HG03064 (cell line): ENCODE results near the gene CCDC116.
A peak's percentile ranks its signal among the peaks of the same experiment; 100 is the strongest.

Experiments
- ATAC-seq: cut with Tn5 transposase; IDR thresholded peaks from one replicate; pipeline ENCODE4 v1.9.1; 2021; ENCODE audit warnings: low read depth; ENCODE audit not compliant: unreplicated experiment

CCDC116 gene

DNA sequence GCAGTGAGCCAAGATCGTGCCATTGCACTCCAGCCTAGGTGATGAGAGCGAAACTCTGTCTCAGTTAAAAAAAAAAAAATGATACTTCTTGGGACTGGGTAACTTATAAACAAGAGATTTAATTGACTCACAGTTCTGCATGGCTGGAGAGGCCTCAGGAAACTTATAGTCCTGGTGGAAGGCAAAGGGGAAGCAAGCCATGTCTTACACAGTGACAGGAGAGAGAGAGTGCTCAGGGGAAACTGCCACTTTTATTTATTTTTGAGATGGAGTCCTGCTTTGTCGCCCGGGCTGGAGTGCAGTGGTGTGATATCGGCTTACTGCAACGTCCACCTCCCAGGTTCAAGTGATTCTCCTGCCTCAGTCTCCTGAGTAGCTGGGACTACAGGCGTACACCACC lies 17.7 kb downstream of the CCDC116 start:
- ATAC-seq, result no peak

DNA sequence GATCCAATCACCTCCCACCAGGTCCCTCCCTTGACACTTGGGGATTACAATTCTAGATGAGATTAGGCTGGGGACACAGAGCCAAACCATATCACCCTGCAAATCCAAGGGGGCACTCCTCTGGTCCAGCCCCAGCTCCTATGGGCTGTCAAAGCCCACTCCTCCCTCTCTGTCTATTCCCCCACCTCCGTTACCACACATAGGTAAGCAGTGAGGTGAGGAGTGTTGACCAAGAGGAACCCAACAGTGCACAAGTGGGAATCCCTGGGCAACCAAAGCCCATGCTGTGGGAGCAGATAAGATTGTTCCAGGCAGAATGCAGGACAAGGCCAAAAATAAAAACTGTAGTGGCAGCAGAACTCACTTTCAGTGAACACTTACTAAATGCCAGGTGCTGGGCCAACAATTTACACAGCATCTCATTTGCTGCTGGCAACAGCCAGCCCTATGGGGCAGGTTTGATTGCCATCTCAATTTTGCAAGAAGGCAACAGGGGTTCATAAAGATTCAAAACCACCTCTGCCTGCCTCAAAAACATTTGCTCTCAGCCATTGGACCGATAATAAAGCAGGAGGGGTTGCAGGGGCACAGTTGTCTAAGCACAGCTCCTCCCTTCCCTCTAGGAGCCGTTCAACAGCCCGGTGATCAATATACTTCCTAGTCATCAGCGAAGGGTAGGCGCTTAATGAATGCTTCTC lies 18.4 kb downstream of the CCDC116 start:
- ATAC-seq, result peak; percentile 7

DNA sequence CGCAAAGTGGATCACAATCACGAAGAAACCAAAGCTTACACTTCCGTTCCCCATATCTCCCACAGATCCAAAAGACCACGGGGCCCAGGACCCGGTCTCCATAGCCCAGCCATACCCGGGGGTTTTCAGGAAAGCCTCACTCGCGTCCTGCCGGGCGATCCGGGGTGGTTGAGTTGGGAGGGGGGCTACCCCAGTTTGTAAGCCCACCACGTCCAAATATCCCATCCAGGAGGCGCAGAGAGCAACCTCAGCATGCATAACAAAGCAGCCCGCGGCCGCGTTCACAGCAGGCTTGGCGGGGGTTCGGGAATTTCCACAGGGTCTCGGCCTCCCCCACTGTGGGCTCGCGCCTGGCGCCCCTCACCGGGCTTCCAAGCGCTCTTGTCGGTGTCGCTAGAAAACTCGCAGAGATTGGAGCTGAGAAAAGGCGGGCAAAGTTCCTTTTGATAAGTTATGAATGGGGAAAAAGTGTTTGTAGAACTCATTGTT lies 19.0 kb downstream of the CCDC116 start:
- ATAC-seq, result peak; percentile 24

DNA sequence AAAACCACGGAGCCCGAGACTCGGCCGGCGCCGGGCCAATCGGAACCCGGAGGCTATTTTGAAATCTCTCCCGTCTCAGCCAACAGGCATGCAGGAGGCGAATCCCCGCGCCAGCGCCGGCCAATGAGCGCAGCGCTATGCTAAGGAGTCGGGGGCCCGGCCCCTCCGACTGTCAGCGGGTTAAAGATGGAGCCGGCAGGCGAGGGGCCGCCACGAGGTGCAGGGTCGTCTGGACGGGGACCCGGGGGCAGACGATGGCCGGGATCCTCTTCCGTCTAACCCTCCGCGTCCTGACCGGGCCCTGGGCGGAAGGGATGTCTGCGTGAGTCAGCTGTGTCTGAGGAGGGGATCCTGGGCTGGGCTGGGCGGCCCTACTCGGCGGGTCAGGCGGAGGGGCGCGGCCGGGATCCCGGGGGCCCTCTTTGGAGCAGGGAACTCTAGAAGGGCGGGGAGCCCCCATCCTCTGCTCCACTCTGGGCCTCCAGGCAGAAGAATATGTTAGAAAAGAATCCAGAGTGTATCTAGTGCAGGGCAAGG lies 19.5 kb downstream of the CCDC116 start:
- peak; percentile 71 for ATAC-seq

DNA sequence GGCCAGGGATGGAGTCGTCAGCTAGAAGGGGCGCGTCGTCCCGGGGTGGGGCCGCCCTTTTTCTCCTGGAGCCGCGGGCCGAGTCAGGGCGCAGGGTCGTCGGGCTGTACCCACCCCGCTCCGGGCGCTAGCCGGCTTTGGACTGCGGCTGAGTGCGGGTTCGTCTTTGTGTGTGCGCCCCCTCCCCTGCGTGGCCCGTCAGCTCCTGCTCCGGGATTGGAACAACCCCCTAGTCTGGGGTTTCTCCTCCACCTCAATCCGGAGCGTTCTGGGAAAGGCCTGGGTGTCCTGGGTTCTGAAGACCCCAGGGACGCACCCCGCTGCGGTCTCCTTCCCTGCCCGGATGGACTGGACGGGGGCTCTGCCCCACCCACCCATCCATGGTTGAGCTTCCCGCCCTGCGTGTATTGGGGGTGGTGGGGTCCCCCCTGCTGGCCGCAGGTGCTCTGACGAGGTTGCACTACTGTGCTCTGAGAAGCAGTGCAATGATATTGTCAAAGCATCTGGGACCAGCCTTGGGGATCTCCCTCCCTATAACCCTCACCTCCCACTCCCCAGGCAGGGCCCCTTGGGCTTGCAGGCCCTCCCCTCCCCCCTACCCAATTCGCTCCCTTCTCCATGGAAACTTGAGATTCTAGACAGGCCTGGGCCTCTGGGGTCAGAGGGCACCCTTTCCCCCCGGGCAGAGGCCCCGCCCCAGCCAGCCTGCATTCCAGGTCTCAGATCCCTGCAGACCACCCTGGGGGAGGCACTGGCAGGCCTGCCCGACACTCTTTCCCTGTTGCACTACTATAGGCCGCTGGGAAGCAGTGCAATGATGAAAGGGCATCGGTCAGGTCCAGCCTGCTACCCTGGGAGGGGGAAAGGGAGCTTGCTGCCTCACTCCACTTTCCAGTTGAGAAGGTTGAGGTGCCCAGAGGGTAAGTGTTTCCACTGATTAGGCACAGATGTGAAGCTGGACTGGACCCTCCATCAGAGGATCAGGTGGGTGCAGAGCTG lies 20.3 kb downstream of the CCDC116 start:
- peak; percentile 9 for ATAC-seq

DNA sequence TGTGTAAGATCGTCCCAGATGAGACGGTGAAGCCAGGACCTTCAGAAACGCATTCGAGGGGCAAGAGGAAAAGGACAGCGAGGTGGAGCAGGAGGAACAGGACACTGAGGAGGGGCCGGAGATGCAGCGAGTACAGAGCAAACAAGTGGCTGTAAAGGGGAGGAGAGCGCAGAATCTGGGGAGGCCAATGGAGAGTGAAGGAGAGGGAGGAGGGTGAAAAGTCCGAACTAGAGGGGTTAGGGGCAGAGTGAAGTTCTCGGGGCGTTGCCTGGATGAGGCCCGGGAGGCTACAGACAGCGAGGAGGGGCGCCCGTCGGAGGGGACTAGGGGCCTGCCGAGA lies 24.4 kb downstream of the CCDC116 start:
- ATAC-seq, result no peak

DNA sequence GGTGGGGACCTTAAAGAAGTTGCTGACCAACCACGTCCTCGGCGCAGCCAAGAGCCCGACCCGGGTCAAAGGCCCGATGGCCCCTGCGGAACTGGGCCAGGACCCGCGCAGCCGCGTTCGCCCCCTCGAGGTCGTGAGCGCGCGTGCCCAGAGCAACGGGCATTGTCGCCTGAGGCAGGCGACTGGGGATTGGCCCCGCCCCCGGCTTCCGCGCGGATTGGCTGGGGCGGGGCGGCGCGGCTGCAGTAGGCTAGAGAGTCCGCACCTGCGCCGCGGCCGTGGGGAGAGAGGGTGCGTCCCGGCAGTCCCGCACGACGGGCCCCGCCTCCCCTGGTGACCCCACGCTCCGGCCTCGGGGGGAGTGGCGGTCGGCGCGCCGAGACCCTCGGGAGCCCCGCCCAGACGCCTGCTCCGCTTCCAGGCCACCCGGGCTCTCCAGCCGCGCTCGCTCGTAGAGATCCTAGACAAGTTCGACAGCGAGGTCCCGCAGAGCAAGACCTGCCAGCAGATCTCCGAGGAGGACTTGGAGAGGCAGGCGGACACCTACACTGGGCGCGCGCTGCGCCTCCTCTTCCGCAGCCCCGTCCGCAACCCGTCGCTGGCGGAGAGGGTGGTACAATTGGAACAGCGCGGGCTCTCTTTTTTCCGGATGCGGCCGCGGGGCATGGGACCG lies 24.9 kb downstream of the CCDC116 start:
- peak; percentile 60 for ATAC-seq

DNA sequence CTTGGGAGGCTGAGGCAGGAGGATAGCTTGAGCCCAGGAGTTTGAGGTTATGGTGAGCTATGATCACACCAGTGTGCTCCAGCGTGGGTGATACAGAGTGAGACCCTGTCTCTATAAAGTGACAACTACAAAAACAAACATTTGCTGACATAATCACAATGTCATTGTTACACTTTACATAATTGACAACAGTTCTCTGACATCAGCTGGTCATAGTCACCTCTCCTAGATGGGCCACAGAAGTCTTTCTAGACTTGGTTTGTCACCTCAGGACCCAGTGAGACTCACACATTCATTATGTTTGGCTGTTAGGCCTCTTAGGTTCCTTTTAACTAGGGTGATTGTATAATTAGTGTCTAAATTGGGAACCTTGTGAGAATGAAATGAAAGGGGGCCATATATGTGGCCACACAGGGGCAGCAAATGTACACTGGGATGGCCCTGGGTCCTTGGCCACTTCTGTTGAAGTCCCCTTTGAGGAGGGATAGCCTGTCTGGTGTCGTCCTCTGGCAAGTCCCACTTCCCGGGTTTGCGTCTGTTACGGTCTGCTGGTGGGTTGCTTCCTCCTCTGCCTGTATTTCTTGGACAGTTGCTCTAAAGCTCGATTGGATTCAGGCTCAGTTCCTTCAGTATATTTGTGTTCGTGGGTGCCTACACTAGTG lies 27.4 kb downstream of the CCDC116 start:
- ATAC-seq, result no peak

DNA sequence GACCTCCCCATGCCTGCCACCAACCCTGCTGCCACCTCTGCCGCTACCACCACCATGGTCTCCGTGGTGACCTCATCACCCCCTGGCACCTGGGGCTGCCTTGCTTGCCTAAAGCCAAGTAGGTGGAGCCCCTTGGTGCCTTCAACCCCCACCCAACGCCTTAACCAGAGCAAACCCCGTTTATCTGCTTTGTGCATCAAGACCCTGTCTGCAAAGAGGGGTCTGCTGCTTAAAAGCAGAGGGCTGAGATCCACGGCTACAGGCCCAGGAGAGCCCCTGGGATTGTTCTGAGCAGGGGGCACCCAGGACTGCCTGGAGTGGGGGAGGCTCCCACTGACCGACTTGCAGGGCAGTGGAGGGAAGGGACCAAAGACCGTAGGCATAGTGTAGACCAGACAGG lies 28.3 kb downstream of the CCDC116 start:
- no peak for ATAC-seq

DNA sequence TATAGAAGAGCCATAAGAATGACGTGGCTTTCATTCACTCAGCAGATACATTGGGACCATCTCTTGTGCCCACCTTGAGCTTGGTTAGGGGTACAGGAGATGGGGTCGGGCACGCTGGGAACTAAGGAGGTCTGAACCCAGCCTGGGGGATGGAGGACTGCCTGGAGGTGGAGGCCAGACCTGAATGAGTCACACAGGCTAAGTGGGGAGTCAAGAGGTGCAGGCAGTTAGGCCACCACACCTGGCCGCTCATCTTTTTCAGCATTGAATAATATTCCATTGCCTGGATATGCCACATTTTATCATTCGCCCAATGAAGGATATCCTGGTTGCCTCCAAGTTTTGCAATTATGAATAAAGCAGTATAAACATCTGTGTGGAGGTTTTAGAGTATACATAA lies 29.4 kb downstream of the CCDC116 start:
- no peak for ATAC-seq

DNA sequence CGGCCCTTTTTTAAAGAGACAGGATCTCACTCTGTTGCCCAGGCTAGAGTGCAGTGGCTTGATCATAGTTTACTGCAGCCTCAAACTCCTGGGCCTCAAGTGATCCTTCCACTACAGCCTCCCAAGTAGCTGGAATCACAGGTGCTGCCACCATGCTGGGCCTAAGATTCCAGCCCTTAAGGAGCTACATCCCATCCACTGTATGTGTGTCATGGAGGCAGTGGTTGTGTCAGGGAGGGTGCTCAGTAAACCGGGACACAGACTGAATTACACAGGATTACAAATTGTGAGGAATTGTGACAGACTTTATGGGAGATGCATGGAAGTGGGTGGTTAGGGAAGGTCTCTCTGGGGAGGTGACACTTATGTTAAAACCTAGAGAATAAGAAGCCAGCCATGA lies 31.2 kb downstream of the CCDC116 start:
- ATAC-seq, result no peak

DNA sequence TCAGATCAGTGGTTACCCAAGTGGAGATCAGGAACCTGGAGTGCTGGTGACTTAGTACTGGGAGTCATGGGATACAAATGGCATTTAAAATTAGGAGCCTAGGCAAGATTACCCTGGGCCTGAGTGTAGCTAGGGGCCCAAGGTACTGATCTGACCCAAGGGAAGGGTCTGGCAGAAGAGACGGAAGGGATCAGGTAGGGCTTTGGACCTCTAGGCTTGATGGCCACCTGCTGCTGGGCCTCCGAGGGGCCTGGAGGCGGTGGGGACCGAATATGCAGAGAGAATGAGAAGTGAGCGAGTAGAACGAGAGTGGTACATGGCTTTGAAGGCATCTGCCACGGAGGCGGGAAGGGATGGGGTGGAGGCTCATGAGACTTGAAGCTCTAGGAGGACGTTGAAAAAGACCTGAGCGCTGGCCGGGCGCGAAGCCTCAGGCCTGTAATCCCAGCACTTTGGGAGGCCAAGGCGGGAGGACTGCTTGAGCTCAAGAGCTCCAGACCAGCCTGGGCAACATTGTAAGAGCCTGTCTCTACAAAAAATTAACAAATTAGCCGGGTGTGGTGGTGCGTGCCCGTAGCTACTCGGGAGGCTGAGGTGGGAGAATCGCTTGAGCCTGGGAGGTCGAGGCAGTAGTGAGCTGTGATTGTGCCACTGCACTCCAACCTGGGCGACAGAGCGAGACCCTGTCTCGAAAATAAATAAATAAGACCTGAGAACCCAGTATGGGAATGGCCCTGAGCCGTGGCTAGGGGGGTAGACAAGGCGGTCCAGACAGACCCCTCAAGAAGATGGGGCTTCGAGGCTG lies 32.7 kb downstream of the CCDC116 start:
- no peak for ATAC-seq

DNA sequence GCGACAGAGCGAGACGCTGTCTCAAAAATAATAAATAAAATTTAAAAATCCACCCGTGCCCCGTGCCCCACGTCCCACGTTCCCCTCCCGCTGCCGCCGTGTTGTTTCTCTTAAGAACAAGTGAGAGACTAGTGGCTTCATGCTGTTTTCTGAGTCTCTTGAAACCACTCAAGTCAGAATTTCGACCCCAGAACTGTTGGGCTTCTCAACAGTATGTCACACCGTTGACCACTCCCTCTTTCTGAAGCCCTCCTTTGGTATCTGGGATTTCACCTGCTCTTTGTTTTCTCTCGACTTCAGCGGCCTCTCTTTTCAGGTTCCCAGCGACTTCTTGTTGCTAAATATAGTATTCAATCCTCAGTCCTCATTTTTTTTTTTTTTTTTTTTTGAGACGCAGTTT lies 34.2 kb downstream of the CCDC116 start:
- ATAC-seq, result no peak

DNA sequence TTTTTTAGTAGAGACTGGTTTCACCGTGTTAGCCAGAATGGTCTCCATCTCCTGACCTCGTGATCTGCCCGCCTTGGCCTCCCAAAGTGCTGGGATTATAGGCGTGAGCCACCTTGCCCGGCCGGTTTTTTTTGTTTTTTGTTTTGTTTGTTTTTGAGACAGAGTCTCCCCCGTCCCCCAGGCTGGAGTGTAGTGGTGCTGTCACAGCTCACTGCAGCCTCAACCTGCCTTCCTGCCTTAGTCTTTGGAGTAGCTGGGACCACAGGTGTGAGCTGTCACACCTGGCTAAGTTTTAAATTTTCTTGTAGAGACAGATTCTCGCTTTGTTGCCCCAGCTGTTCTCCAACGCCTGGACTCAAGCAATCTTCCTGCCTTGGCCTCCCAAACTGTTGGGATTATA lies 36.5 kb downstream of the CCDC116 start:
- ATAC-seq, result no peak

DNA sequence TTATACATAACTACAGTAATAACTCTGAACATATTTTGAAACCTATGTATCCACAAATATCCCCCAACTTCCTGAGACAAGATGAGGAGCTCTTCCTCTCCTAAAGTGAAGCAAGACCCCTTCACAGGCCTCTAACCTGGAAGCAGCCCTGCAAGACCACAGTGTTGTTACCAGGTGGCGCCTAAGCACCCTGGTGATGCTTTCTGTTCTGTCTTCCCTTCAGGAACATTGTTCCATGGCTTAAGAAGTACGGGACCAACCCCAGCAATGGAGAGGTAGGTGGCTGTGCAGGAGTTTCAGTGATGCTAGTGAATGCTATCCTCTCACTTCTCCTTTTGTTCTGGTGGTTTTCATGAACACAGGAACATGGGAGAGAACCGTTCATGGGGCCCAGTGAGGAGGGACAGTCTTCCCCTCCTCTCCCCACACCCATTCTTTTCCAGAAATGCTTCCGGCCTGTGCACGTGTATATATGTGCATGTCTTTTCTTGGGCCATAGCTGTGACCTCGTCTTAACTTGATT lies 39.6 kb downstream of the CCDC116 start:
- ATAC-seq, result no peak

DNA sequence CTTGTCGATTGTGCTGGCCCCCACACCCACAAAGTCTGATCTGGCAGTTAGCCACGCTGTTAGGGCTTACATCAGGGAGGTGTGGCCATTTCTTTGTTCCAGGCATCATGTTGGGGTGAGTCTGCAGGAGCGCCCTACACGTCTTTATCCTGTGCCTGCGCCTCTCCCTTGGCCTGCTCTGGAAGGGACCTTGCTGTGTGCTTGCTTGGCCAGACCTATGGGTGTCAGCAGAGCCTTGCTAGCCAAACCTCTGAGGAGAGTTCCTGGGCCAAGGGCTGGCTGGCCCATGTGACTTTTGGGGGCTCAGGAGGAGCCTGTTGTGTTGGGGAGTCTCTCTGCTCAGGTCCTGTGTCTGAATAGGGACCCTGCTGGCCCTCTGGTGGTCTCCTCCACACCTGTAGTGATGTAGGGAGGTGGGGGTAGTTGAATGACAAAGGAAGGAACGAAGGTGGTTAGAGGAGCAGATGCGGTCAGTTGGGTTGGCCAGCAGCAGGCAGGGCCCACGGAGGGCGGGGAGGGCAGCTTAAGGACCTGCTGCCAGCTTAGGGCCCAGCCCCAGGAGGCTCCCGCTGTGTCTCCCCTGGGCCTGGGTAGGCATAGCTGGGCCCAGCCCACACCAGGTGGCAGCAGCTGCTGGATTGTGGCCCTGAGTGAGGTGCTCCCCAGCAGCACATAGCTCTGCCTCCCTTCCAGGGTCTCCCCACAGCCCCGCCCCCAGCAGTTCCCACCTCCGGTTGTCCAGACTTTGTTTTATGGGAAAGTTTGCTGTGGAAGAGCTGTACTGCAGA lies 41.2 kb downstream of the CCDC116 start:
- ATAC-seq, result no peak

DNA sequence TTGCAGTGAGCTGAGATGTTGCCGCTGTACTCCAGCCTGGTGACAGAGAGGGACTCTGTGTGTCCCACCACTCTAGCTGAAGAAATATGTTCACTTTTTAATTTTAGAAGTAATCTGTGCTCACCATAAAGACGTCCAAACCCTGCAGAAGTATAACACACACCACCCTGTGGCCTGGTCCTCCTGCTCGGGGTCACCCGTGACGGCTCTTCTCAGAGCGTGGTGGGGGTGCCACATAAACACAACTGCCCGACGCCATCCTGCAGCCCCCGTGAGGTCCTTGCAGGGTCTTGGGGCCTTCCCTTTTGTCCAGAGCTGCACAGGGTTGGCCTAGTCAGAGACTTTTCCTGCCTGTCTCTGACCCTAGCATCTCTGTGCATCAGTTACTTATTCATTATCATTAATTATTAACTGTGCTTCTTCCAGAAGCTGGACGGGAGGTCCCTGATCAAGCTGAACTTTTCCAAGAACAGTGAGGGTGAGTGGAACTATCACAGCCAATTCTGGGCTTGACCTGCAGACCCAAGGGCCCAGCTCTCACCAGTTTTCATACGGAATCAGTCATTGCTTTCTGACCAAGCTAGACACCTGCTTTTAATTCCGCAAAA lies 42.2 kb downstream of the CCDC116 start:
- no peak for ATAC-seq
